ENCODE data around the gene KLF15. TPM values are rescaled to one million over a fixed set of nuclear protein-coding genes. Genes with fewer than 3 reads are reported as not detected.

KLF15 gene
- 1.1 to 1.9 TPM (median 1.4 TPM) in 3 replicates for total RNA-seq

DNA sequence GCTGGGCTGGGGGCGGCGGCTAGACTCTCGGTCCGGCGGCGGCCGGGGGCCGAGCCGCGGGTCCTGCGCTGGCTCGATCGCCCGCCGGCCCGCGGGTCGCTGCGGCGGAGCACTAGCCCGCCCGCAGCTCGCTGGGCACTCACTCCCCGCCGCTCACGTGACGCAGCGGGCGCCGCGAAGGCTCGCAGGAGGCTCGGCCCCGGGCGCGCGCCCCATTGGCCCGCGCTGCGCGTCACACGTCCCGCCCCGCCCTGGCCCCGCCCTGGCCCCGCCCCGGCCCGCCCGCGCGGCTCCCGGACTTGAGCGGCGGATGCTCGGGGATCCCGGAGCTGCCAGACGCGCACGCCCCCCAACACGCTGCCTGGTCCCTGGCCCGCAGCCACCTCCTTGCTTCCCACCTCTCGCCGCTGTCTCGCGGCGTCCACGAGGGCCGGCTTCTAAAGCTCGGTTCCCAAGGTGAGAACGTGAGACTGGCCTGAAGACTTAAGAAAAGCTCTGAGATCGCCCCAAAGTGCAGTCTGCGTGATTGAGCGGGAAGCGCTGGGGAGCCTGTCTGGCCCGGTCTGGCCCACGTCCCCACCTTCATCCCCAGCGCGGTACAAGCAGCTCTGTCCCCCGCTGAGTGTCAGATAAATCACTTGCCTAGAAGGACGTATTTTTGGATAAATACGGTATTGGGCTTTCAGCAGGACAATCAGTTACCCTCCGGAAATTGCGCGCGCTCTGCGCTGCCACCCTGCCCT lies at the start of gene KLF15:
KLF15 (minus strand) TSS at position 114 of the 743 bp plus-strand sequence. CDS start 4,486 bp downstream, outside the sequence.
- Mint-ChIP-seq H3K27ac (peak within 1 kb of the TSS; percentile 71), H3K9me3 (no peaks in the 10 kb centered on the region), H3K4me3 (peak within 1 kb of the TSS; percentile 81)

DNA sequence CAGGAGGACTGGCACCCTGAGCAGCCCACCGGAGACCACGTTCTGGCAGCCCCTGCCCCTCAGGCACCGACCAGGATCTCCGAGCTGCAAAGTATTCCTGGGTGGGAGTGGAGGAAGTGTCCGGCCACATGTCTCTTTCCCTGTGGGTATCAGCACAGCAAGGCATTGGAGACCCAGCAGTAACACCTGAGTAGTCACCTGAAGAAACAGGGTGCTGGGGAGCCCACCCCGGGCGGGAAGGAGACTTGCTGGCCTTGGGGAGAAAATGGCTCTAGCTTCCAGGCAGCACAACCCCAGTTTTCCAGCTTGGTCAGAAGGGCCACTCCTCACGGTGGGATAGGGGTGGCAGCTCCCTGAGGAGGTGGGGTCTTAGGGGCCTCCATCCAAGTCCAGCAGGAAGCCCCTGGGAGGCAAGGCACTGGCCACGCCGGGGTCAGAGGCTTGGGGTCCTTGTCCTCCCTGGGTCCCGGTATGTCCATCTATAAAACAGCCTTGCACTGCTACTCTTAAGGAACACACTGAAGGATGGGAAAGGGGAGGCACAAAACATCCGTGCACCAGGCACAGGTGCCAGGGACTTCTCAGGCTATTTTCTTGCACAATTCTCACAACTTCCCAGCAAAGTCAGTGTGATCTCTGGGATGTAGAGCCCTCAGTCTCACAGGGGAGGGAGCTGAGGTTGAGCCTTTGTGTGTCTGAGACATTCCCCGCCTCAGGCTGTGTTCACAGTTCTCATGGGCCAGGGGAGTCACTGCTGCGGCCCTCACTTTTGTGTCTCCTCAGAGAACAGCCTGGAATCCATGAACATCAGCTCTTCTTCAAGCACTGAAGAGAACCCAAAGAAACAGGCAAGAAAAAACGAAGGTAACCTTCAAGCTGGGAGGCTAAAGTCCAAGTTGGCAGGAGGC lies 49.4 kb upstream of the KLF15 start:
- no peak for DNase-seq (ENCODE audit: low spot score in 2 of 2, unreplicated experiment in 2 of 2)
- H3K27ac Mint-ChIP-seq: no peak overlapping the region
- no peak overlapping the region for H3K4me3 Mint-ChIP-seq

More for the DNA sequence above, at the start of gene KLF15:
- peak; percentile 81 to 83 for DNase-seq (ENCODE audit: low spot score in 2 of 2, unreplicated experiment in 2 of 2)
- TF ChIP-seq, protein P1, sequence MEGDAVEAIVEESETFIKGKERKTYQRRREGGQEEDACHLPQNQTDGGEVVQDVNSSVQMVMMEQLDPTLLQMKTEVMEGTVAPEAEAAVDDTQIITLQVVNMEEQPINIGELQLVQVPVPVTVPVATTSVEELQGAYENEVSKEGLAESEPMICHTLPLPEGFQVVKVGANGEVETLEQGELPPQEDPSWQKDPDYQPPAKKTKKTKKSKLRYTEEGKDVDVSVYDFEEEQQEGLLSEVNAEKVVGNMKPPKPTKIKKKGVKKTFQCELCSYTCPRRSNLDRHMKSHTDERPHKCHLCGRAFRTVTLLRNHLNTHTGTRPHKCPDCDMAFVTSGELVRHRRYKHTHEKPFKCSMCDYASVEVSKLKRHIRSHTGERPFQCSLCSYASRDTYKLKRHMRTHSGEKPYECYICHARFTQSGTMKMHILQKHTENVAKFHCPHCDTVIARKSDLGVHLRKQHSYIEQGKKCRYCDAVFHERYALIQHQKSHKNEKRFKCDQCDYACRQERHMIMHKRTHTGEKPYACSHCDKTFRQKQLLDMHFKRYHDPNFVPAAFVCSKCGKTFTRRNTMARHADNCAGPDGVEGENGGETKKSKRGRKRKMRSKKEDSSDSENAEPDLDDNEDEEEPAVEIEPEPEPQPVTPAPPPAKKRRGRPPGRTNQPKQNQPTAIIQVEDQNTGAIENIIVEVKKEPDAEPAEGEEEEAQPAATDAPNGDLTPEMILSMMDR (IDR thresholded peaks at IDR 0.05; ENCODE audit: unreplicated experiment): no peak
- Mint-ChIP-seq H3K27me3 (ENCODE audit: low read depth) (peaks cover 51% of the 10 kb centered on the region), H3K36me3 (no peaks in the 10 kb centered on the region), H3K4me1 (peaks cover 12% of the 10 kb centered on the region)

DNA sequence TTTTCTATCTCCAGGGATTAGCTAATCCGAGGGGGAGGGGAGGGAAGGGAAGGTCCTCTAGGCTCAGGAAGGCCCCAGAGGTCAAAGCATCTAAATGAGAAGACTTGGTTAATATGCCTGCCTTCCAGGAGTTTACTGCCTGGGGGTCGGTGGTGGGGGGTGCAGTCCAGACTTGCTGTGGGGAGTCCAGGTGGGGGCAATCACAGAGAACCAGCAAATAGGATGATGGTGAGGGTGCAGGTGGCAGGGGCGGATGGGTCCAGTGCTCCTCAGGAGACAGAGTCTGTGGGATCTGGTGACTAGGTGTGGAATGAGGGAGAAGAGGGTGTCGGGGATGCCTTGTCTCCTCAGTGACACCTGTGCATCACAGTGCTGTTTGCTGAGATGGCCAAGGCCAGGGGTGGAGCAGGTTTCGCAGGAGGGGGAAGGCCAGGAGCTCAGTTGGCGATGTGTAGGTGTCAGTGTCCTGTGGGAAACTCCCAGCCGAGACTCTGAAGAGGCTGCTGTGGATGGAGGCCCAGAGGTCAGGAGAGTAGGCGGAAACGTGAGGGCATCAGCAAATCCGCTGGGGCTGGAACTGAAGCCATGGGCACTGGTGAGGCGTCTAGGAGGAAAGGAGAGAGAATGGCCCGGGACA lies 45.6 kb upstream of the KLF15 start:
- no peak overlapping the region for H3K4me3 Mint-ChIP-seq
- no peak for DNase-seq (ENCODE audit: low spot score in 2 of 2, unreplicated experiment in 2 of 2)
- H3K27ac Mint-ChIP-seq: no peak overlapping the region
- TF ChIP-seq, protein P1 (IDR thresholded peaks at IDR 0.05; ENCODE audit: unreplicated experiment): no peak
- H3K27me3 Mint-ChIP-seq (ENCODE audit: low read depth): peaks cover 7% of the 10 kb centered on the region
- H3K4me1 Mint-ChIP-seq: no peaks in the 10 kb centered on the region
- no peaks in the 10 kb centered on the region for H3K36me3 Mint-ChIP-seq
- H3K9me3 Mint-ChIP-seq: peaks cover 5% of the 10 kb centered on the region

More for the DNA sequence above, 49.4 kb upstream of the KLF15 start:
- Mint-ChIP-seq H3K36me3 (no peaks in the 10 kb centered on the region), H3K27me3 (ENCODE audit: low read depth) (peaks cover 30% of the 10 kb centered on the region), H3K4me1 (no peaks in the 10 kb centered on the region), H3K9me3 (no peaks in the 10 kb centered on the region)
- TF ChIP-seq, protein P1 (IDR thresholded peaks at IDR 0.05; ENCODE audit: unreplicated experiment): no peak

DNA sequence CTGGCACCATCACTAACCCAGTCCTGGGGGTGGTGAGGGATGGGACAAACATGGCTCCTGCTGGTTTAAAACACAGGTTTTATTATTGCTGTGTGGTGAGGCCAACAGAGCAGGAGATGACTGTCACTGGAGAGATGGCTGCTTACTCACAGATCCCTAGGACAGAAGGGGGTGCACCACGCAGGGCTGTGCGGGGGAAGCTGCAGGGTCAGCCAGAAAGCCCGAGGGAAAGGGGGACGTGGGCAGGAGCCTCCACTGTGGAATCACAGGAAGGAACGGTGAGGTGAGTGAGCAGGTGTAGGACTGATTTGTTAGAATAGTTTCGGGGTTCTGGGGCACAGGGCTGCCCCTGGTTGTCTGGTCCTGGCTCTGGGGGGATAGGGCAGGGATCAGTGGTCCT lies 45.0 kb upstream of the KLF15 start:
- no peak for DNase-seq (ENCODE audit: low spot score in 2 of 2, unreplicated experiment in 2 of 2)
- no peak overlapping the region for H3K4me3 Mint-ChIP-seq

DNA sequence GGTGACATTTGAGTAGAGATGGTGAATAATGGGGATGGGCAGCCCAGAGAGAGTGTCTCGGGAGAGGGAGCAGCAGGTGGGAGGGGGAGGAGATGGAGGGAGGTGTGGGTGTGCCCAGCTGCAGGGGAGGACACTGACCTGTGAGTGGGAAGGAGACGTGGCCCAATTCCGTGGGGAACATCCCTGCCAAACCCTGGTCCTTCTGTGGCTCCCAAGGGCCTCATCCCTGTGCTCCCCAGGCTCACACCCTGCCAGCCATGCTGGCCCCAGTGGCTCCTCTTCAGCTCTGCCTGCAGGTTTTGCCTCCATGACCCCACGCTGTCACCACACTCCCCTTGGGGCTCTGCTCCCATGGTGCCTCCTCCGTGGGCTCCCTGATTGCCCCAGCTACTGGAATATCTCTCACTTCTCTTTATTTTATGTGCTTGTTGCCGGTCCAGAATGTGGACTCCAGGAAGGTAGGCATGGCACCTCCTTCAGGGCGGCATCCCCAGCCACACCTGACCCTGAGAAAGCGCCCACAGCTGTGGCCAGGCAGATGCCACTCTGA lies 44.5 kb upstream of the KLF15 start:
- Mint-ChIP-seq H3K27me3 (ENCODE audit: low read depth) (peaks cover 6% of the 10 kb centered on the region), H3K36me3 (no peaks in the 10 kb centered on the region), H3K9me3 (peaks cover 5% of the 10 kb centered on the region), H3K4me3 (no peak overlapping the region), H3K27ac (no peak overlapping the region), H3K4me1 (no peaks in the 10 kb centered on the region)
- TF ChIP-seq, protein P1 (IDR thresholded peaks at IDR 0.05; ENCODE audit: unreplicated experiment): no peak
- no peak for DNase-seq (ENCODE audit: low spot score in 2 of 2, unreplicated experiment in 2 of 2)

More for the DNA sequence above, 45.0 kb upstream of the KLF15 start:
- Mint-ChIP-seq H3K4me1 (no peaks in the 10 kb centered on the region), H3K27ac (no peak overlapping the region), H3K9me3 (peaks cover 5% of the 10 kb centered on the region), H3K27me3 (ENCODE audit: low read depth) (peaks cover 7% of the 10 kb centered on the region), H3K36me3 (no peaks in the 10 kb centered on the region)
- TF ChIP-seq, protein P1 (IDR thresholded peaks at IDR 0.05; ENCODE audit: unreplicated experiment): no peak
